Adipose tissue (tissue), 3 donors: ENCODE measurements around the gene FIBP. TPM values are rescaled to one million over a fixed set of nuclear protein-coding genes. Genes with fewer than 3 reads are reported as not detected.
"Not testable (repeated sequence)": the region's sequence is repeated elsewhere in the genome, so short reads cannot be mapped to it uniquely, and the experiment has no call there.

ENCODE experiments used
- H3K27ac ChIP-seq: one replicate; pipeline ENCODE4 v1.5.1; 2013; ENCODE audit warnings: low read depth, low read length
- WGBS, 3 donors: extraction: QIAGEN DNeasy Blood & Tissue Kit; methylation state at CpG; one replicate each; pipeline ENCODE4 v1.1.7; 2013; 5-methylcytosine and 5-hydroxymethylcytosine counted together
- polyA plus RNA-seq, 3 donors: library from polyadenylated mRNA; stranded (reverse); fragments of 200-250 nt; gene quantifications; one replicate each; pipeline ENCODE4 v1.2.3, GENCODE V29; 2013
- donor health status: healthy with polysubstance abuse.
- donor health status: Bipolar disorder and iron deficiency.
- donor health status: healthy.

FIBP gene
- polyA plus RNA-seq, 3 donors, result 31.2 to 68.7 (median 56.9) TPM

GRCh38 chr11:65854161-65854592, 34.1 kb downstream of the FIBP start:
- 91 to 99% (median 94%) methylated on average over 4 of the region's 4 CpGs for WGBS, 3 donors
- no peak overlapping the region for H3K27ac ChIP-seq

- no peak overlapping the region for H3K27ac ChIP-seq
- 90 to 94% (median 93%) methylated on average over 6 of the region's 6 CpGs for WGBS, 3 donors
Observed at GRCh38 chr11:65853246-65853979, 34.9 kb downstream of the FIBP start.

GRCh38 chr11:65852508-65853245, 35.6 kb downstream of the FIBP start:
- H3K27ac ChIP-seq, result no peak overlapping the region
- 94 to 95% (median 95%) methylated on average over 31 to 33 of the region's 33 CpGs for WGBS, 3 donors

GRCh38 chr11:65851811-65852507, 36.3 kb downstream of the FIBP start:
- WGBS, 3 donors, result 90 to 94% (median 91%) methylated on average over 10 of the region's 10 CpGs
- no peak overlapping the region for H3K27ac ChIP-seq

- H3K27ac ChIP-seq, result no peak overlapping the region
- WGBS, 3 donors, result 87 to 91% (median 90%) methylated on average over 14 of the region's 14 CpGs
Observed at GRCh38 chr11:65851083-65851579, 37.1 kb downstream of the FIBP start.

GRCh38 chr11:65850217-65851082, 37.8 kb downstream of the FIBP start:
- 68 to 78% (median 74%) methylated on average over 20 of the region's 20 CpGs for WGBS, 3 donors
- H3K27ac ChIP-seq, result no peak overlapping the region

- 44 to 55% (median 48%) methylated on average over 16 of the region's 16 CpGs for WGBS, 3 donors
- H3K27ac ChIP-seq, result no peak overlapping the region
Observed at GRCh38 chr11:65849771-65850216, 38.5 kb downstream of the FIBP start.

GRCh38 chr11:65849366-65849765, 38.9 kb downstream of the FIBP start:
- 47 to 80% (median 79%) methylated on average over 8 of the region's 8 CpGs for WGBS, 3 donors
- H3K27ac ChIP-seq, result no peak overlapping the region

- not testable (repeated sequence) for H3K27ac ChIP-seq
- 57 to 64% (median 61%) methylated on average over 7 of the region's 7 CpGs for WGBS, 3 donors
Observed at GRCh38 chr11:65848693-65849092, 39.6 kb downstream of the FIBP start.

GRCh38 chr11:65847746-65848145, 40.5 kb downstream of the FIBP start:
- 78 to 82% (median 80%) methylated on average over 3 of the region's 3 CpGs for WGBS, 3 donors
- H3K27ac ChIP-seq, result no peak overlapping the region

- WGBS, 3 donors, result 76 to 88% (median 87%) methylated on average over 10 of the region's 10 CpGs
- no peak overlapping the region for H3K27ac ChIP-seq
Observed at GRCh38 chr11:65844231-65844872, 43.9 kb downstream of the FIBP start.

GRCh38 chr11:65843811-65844210, 44.5 kb downstream of the FIBP start:
- 72 to 97% (median 92%) methylated on average over 3 of the region's 3 CpGs for WGBS, 3 donors
- H3K27ac ChIP-seq, result no peak overlapping the region

GRCh38 chr11:65842144-65842543, 46.1 kb downstream of the FIBP start:
- WGBS, 3 donors, result 92 to 96% (median 96%) methylated on average over 4 of the region's 4 CpGs
- no peak overlapping the region for H3K27ac ChIP-seq

GRCh38 chr11:65834202-65834601, 54.1 kb downstream of the FIBP start:
- 33 to 61% (median 34%) methylated on average over 6 of the region's 6 CpGs for WGBS, 3 donors
- H3K27ac ChIP-seq, result no peak overlapping the region
